ENCODE measurements around the gene CFL1. TPM values are rescaled to one million over a fixed set of nuclear protein-coding genes. Genes with fewer than 3 reads are reported as not detected.

The CFL1 gene
- total and polyA plus RNA-seq, 4 donors = 387 to 1,282 (median 730) TPM

DNA sequence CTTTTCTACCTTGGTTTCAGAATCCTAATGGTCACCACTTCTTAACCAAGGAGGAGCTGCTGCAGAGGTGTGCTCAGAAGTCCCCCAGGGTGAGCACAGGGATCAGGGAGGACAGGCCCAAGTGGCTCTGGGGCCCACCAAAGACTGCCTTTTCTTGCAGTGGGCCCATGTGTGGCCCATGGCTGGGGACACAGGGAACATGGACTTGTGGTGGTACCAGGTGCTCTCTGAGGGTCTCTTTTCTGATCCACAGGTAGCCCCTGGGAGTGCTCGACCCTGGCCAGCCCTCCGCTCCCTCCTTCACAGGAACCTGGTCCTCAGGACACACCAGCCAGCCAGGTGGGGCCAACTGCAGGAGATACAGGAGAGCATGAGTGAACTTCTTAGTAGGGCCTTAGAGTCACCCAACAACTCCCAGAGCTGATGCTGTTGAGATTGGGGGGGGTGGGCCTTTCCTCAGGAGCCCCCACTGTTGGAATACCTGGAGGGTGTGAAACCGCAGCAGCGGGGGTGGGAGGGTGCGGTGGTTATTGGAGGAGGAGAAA lies 4.3 kb upstream of the CFL1 start:
- TF ChIP-seq, protein P1, sequence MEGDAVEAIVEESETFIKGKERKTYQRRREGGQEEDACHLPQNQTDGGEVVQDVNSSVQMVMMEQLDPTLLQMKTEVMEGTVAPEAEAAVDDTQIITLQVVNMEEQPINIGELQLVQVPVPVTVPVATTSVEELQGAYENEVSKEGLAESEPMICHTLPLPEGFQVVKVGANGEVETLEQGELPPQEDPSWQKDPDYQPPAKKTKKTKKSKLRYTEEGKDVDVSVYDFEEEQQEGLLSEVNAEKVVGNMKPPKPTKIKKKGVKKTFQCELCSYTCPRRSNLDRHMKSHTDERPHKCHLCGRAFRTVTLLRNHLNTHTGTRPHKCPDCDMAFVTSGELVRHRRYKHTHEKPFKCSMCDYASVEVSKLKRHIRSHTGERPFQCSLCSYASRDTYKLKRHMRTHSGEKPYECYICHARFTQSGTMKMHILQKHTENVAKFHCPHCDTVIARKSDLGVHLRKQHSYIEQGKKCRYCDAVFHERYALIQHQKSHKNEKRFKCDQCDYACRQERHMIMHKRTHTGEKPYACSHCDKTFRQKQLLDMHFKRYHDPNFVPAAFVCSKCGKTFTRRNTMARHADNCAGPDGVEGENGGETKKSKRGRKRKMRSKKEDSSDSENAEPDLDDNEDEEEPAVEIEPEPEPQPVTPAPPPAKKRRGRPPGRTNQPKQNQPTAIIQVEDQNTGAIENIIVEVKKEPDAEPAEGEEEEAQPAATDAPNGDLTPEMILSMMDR (IDR thresholded peaks at IDR 0.05; ENCODE audit: control extremely low read depth, extremely low read depth) = no peak
- ATAC-seq (ENCODE audit: insufficient read depth, low FRiP score) (no peak), DNase-seq (peak in 1 of 3 donors; percentile 7)
- 77 to 92% methylated on average over 5 of the region's 5 CpGs for WGBS, 2 donors
- no peak overlapping the region for H3K9ac ChIP-seq (ENCODE audit: insufficient read depth in 1 of 2, low read length in 2 of 2)
- peaks cover 13 to 51% (median 24%) of the 10 kb centered on the region in 4 donors for H3K36me3 ChIP-seq (ENCODE audit: control insufficient read depth in 4 of 4, insufficient read depth in 4 of 4, low read length in 4 of 4)
- no peaks in the 10 kb centered on the region for H3K27me3 ChIP-seq (ENCODE audit: control insufficient read depth in 3 of 3, insufficient read depth in 3 of 3, low read length in 2 of 3)
- peaks cover 0 to 29% (median 10%) of the 10 kb centered on the region in 5 donors for H3K4me1 ChIP-seq (ENCODE audit: control insufficient read depth in 5 of 5, insufficient read depth in 5 of 5, low read length in 5 of 5)
- H3K27ac ChIP-seq (ENCODE audit: low read depth in 1 of 2, low read length in 1 of 2) = no peak overlapping the region
- H3K9me3 ChIP-seq (ENCODE audit: control insufficient read depth in 4 of 4, insufficient read depth in 3 of 4, low read length in 3 of 4) = no peaks in the 10 kb centered on the region
- H3K4me3 ChIP-seq = no peak overlapping the region

DNA sequence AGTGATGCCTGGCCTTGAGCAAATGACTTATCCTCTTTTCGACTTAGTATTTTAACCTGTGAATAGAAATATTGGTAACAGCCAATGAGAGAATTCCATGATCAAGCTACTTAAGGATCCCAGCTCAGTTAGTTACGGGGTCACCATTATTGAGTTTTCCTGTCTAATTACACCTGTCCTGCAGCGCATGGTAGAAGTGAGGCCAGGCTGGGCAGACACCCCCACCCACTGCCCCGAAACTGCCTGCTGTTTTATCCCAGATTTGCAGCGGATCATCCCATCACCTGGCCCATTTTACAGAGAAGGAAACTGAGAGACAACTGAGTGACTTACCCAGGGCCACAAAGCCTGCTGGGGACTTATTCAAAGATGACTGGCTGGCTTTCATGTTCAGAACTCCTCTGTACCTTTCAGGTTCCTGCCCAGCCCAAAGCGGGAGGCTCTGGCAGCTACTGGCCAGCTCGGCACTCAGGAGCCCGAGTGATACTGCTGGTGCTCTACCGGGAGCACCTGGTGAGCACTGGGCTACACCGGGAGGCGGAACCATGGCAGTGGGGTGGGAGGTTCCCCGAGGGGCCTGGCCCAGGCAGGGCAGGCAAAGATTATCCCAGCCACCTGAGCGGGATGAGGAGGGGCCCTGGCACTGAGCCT lies 3.7 kb upstream of the CFL1 start:
- H3K9ac ChIP-seq (ENCODE audit: insufficient read depth in 1 of 2, low read length in 2 of 2) = peak overlapping the region in 1 of 2 donors; percentile 69
- DNase-seq = peak in 1 of 3 donors; percentile 12

DNA sequence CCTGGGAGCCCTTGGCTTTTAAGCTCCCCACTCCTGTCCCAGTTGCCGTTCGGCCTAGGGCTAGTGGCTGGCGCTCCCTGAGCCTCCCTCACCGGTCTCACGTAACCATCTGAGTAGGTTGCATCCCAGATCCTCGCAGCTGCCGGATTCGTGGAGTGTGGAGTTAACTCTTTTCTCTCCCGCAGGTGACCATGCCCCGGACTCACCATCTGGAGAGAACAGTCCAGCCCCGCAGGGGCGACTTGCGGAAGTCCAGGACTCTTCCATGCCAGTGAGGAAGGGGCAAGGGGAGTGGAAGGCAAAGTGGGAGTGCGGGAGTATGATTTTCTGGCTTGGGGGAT lies 3.2 kb upstream of the CFL1 start:
- Histone ChIP-seq H3K36me3 (ENCODE audit: control insufficient read depth in 4 of 4, insufficient read depth in 4 of 4, low read length in 4 of 4) (peaks cover 10 to 45% (median 25%) of the 10 kb centered on the region in 4 donors), H3K27me3 (ENCODE audit: control insufficient read depth in 3 of 3, insufficient read depth in 3 of 3, low read length in 2 of 3) (no peaks in the 10 kb centered on the region), H3K9ac (ENCODE audit: insufficient read depth in 1 of 2, low read length in 2 of 2) (peak overlapping the region; percentile 8 to 69), H3K4me3 (peak overlapping the region; percentile 85), H3K4me1 (ENCODE audit: control insufficient read depth in 5 of 5, insufficient read depth in 5 of 5, low read length in 5 of 5) (peaks cover 0 to 36% (median 16%) of the 10 kb centered on the region in 5 donors), H3K27ac (ENCODE audit: low read depth in 1 of 2, low read length in 1 of 2) (peak overlapping the region; percentile 96 to 98), H3K9me3 (ENCODE audit: control insufficient read depth in 4 of 4, insufficient read depth in 3 of 4, low read length in 3 of 4) (no peaks in the 10 kb centered on the region)
- TF ChIP-seq, protein P1 (IDR thresholded peaks at IDR 0.05; ENCODE audit: control extremely low read depth, extremely low read depth) = no peak
- DNase-seq (no peak), ATAC-seq (ENCODE audit: insufficient read depth, low FRiP score) (no peak)
- 12 to 15% methylated on average over 14 of the region's 14 CpGs for WGBS, 2 donors

More for the DNA sequence above, 3.7 kb upstream of the CFL1 start:
- H3K4me1 ChIP-seq (ENCODE audit: control insufficient read depth in 5 of 5, insufficient read depth in 5 of 5, low read length in 5 of 5) = peaks cover 0 to 30% (median 11%) of the 10 kb centered on the region in 5 donors
- no peaks in the 10 kb centered on the region for H3K9me3 ChIP-seq (ENCODE audit: control insufficient read depth in 4 of 4, insufficient read depth in 3 of 4, low read length in 3 of 4)
- H3K27ac ChIP-seq (ENCODE audit: low read depth in 1 of 2, low read length in 1 of 2) = no peak overlapping the region
- peak overlapping the region; percentile 85 for H3K4me3 ChIP-seq
- no peaks in the 10 kb centered on the region for H3K27me3 ChIP-seq (ENCODE audit: control insufficient read depth in 3 of 3, insufficient read depth in 3 of 3, low read length in 2 of 3)
- 90 to 92% methylated on average over 13 of the region's 13 CpGs for WGBS, 2 donors
- peaks cover 13 to 48% (median 25%) of the 10 kb centered on the region in 4 donors for H3K36me3 ChIP-seq (ENCODE audit: control insufficient read depth in 4 of 4, insufficient read depth in 4 of 4, low read length in 4 of 4)
- no peak for ATAC-seq (ENCODE audit: insufficient read depth, low FRiP score)
- TF ChIP-seq, protein P1 (IDR thresholded peaks at IDR 0.05; ENCODE audit: control extremely low read depth, extremely low read depth) = no peak

All from lung (tissue), 12 donors.